ENCODE data around the gene IL12RB2.

Gene IL12RB2

DNA sequence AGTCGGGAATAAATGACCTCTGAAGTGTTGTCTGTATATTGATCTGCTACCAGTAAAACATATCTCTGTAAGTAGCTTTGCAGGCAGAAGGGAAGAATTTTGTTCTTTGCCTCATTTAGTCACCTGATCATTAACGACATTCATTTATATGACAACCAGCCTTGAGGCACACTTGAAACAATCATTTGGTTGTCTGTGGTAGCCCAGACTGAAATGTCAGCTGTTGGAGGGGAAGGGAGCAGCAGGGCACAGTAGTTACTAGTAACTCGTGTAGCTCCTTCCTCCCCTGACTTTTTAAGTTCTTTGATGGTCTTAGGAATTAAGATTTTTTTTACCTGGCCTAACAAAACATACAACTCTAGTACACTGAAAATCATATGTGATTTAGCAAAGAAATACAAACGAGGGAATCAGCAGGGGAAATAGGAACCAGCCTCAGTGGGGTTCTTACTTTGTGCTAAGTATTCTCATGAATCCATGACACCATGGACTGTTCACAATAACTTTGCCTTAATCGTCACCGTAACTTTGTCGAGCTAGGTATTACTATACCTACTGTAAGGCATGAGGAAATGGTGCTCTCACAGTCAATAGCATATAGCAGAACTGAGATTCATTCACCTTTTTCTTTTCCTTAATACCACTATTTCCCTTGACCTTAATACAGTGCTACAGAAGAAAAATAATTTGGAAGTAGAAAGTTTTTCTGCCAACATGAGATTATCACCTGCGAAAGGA, 6.4 kb downstream of the IL12RB2 start:
- no peak for DNase-seq

DNA sequence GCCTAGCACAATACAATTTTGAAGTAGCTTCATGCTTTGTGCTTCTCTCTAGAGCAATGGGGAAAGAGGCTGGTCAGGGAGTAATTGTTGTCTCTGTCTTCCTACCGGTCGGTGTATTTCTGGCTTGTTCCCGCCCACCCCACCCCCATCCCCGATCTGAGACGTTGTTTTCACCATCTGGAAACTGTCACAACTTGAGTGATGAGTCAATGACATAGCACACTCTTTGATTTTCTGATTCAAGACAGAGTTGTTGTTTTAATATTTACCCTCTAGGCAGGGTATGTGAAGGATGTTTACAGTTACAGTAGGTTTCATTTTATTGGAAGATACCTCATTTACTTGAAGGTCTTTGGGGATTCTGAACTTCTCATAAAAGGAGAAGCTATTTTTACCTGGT, 7.0 kb downstream of the IL12RB2 start:
- peak in 1 of 2 experiments; percentile 7 for DNase-seq

DNA sequence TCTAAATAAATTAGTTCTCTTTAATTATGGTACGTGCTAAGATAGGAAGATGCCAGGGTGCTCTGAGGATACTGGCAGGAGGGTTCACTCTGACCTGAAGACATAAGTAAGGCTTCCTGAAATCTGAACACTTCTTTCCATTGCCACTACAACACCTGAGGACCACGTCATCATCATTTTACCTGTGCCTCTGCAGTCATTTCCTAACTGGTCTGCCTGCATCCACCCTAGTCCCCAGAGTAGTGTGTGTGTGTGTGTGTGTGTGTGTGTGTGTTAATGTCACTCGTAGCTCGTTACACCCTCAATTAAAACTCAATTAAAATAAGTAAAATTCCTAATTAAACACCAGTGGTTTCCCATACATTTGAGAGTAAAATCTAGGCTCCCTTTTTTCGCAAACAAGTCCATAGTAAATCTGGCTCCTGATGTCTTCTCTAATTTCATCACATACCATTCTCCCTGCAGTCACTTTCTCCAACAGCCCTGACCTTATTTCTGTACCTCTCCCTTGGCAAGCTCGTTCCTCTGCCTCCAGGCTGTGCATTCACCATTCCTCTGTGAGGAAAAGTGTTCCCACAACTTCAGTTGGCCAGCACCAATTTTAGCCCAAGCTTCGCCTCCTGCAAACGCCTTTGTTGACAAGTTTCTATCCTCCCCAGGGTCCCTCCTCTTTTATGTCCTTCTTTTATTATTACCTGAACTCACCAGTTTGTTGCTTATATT, 8.7 kb downstream of the IL12RB2 start:
- DNase-seq = no peak

DNA sequence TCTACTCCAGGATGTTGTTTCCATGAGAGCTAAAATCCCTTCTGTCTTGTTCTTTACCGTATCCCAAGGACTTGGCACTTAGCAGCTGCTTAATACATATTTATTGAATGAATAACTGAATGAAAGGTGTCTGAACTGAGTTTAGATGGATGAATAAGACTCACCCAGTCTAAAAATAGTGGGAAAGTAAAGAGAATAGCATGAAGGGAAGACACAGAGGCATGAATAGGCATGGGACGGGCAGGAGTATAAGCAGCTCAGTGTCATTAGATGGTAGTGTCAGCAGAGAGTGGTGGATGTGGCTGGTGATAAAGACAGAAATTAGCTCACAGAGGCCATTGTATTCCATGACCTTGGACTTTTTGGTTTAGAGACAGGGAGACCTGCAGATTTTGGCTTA, 9.2 kb downstream of the IL12RB2 start:
- DNase-seq = no peak

DNA sequence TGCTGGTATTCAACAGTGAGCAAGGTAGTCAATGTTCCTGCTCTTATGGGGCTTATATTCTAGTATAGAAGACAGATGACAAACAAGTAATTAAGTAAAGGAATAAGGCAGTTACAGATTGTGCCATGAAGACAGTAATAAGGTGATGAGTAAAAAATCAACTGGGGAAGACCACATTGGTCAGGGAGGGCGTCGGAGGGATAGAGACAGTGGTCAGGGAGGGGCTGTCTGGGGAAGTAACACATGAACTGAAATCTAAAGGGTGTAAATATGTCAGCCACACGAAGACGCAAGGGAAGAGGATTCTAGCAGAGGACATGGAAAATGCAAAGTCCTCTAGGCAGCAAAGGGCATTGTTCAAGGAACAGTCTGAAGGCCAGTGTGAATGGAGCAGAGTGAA, 10.1 kb downstream of the IL12RB2 start:
- DNase-seq = no peak

DNA sequence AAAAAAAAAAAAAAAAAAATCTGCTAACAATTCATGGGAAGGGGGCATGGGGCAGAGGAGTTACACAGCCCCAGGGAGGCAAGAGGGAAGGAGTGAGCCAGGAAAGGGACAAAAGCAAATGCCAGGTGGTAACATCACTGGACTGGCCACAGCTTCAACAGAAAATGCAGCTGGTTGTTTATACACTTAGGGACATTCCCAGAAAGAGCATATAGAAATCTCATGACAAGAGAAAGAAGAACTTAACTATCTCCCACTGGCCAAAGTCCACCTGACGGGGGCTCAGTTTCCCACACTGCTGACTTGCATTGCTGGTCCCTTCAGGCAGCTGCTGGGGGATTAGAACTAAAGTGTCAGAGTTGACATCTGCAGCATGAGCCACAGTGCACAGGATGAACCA, 14.8 kb downstream of the IL12RB2 start:
- DNase-seq = no peak

DNA sequence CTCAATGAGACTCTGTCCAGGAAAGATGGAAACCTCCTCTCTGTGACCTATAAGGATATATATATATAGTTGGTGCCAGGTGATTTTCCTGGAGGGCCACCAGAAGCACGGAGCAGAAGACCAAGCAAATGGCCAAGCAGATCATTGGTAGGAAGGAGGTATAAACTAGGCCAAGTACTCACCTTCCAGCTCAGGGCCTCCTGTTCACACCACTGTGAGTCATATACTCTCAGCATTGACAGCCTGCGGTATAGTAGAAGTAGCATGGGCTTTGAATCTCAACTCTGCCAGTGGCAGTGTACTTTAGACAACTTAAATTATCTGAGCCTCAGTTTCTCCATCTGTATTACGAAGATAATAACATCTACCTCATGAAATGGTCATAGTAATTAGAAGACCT, 15.4 kb downstream of the IL12RB2 start:
- no peak for DNase-seq

DNA sequence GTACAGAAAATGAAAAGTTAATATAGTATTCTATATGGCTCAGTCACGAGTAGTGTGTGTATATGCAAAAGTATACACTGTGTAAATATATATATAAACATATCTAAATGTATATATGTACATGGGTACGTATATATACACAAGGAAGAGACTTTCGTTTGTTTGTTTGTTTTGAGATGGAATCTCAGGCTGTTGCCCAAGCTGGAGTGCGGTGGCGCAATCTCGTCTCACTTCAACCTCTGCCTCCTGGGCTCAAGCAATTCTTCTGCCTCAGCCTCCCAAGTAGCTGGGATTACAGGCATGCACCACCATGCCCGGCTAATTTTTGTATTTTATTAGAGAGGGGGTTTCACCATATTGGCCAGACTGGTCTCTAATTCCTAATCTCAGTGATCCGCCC, 16.4 kb downstream of the IL12RB2 start:
- no peak for DNase-seq

DNA sequence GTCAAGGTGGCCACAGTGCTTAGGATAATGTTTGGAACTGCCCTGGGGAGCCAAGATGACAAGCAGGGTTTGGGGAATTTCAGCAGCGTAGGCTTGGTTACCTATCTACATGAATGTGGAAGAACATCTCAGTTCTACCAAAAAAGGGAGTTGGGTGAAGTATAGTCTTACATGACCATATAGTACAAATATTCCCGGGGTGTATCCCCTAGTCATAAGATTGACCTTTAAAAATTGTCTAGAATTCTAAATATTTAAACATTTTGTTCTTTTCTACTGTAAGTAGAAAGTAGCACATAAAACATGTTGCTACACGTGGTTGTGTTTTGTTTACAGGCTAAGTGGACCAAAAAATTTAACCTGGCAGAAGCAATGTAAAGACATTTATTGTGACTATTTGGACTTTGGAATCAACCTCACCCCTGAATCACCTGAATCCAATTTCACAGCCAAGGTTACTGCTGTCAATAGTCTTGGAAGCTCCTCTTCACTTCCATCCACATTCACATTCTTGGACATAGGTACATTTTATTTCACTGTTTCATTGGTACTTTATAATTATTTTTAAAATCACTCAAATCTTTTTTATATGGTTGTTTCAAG, 20.3 kb downstream of the IL12RB2 start:
- no peak for DNase-seq

DNA sequence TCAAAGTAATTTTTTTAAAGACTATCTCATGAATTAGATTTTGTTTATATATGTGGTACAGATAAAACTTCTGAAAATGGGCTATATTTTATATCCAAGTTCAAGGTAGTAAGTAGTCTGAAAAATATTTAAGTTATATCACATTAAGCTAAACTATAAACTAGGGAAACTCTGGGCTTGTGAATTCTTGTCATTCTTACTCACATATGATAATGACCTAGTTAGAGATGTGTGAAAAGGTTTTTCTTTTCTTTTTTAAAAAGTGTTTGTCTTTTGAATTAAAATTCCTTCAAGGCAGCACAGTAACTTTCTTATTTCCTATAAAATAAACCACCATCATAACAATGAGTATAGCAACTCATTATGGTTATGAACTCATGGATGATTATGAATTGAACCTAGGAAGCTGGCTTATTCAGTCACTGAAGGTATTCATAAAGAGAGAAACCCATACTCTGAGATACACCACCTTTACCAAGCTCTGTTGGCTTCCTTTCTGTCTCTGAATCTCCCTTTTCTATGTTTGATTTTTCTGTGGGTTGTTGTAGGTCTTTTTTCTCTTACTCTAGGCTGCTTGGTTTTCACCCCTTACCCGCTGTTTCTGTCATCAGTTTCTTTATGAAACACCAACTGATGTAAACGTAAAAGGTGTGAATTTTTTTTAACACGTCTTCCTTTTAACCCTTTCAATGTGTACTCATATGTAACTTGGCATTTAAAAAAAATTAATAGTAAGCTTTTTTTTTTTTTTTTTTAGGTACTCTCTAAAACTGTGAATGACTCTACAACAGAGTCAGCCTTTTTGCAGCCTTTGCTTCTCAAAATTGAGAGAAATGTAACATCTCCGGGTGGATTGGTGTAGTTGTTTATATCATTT, 25.2 kb downstream of the IL12RB2 start:
- DNase-seq = no peak

DNA sequence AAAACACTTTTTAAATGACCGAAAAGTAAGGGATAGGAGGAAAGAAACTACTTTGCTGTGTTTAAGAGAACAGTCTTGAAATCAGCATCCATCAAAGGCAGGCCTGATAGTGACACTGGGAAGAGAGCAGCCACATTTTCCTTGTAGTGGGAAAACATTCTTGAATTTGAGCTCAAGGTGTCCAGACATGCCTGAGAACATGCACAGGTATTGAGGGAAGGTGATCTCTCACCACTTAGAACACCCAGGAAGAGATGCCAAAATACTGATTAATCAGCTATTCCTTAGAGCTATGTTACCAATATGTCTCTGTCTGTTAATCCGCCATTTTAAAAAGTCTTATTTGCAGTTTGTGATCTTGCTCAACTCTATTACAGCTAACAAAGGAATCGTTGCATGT, 25.9 kb downstream of the IL12RB2 start:
- no peak for DNase-seq

DNA sequence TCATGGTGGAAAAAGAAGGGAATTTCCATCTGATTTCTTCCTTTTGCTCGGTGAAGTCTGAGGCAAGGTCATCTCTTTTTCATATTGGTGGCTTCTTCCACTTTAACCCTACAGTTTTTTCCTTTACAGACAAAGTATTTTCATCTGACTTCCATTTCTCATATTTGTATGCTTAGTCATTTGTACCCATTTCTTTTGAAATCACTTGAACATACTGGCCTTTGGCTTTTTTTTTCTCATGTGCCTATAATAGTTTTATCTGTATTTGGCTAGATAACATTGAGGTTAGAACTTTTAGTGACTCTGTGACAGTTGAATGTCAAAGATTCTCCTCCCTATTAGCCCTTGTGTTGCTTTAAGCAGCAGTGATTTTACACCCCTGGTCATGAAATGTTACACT, 27.7 kb downstream of the IL12RB2 start:
- no peak for DNase-seq

DNA sequence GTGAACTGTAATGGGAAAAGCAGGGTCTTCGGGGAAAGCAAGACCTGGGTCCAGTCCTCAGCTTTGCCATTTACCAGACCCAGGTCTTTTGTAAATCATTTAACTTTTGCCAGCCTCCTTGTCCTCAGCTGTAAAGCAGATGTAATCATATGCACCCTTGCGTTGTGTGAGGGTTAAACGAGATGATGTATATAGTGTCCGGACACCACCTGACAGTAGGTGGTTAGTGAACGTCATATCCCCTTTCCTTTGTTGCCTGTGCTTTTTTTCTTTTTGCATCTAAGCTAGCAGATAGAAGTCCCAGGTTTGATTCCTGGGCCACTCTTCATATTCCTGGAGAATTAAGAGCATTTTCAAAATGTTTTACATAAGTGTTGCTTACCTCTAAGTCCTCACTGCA, 28.5 kb downstream of the IL12RB2 start:
- DNase-seq = no peak

DNA sequence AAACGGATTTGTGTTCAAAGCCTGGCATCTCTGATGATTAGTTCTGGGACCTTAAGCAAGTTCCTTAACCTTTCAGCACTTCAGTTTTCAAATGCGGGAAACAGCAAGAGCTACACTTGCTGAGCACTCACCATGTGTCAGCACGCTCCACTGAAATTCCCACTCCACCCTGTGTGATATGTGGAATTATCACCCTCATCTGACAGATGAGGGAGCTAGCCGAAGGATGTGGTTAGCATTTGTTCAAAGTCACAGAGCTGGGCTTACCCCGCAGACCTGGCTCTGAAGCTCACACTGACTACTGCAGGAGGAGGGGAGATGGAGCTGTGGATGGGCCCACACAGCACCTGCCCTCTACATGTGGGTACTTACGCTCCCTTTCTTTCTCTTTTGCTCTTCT, 29.1 kb downstream of the IL12RB2 start:
- DNase-seq = no peak

DNA sequence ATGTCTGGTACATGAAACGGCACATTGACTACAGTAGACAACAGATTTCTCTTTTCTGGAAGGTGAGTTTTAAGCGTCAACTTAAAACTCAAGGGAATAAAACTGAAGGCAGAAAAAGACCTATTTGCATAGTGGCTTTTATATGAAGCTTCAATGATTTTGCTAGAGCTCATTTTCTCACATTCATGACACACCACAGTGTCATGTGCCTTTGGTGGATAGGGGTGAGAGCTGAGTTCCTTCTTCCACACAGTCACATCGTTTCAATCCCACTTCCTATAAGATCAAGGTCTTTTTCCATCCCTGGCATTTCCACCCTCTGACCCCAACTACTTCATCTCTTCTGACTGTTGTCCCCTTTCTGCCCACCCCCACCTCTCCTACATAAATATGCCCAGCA, 31.0 kb downstream of the IL12RB2 start:
- DNase-seq = no peak

DNA sequence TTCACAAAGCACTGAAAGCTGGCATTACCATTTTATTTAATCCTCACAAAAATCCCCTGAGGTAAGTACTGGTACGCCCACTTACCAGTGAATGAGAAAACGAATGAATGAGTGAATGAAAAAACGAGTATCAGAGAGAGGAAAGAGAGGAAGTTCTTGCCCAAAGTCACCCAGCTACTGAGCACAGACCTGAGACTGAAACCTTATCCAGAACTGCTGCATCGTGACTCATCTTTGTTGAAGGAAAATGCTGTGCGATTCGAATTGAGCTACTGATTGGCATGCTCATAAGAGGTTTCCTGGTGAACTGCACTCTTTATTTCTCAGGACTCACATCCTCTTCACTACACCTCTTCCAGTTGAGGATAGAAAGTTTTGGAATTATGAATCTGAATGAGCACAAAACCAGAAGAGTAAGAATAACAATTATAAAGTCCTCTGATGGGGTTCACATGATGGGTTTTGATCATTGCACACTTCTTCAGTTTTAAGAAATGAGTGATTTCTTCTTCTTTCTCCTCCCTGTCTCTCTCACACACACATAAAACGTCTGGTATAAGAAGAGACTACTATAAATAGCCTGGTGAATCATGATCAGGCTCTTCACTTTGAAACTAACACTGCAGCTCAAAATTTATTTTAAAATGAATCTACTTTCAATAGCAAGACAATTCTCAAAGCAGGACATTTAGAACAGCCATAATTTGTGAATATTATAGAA, 32.1 kb downstream of the IL12RB2 start:
- DNase-seq = peak in 1 of 2 experiments; percentile 16

DNA sequence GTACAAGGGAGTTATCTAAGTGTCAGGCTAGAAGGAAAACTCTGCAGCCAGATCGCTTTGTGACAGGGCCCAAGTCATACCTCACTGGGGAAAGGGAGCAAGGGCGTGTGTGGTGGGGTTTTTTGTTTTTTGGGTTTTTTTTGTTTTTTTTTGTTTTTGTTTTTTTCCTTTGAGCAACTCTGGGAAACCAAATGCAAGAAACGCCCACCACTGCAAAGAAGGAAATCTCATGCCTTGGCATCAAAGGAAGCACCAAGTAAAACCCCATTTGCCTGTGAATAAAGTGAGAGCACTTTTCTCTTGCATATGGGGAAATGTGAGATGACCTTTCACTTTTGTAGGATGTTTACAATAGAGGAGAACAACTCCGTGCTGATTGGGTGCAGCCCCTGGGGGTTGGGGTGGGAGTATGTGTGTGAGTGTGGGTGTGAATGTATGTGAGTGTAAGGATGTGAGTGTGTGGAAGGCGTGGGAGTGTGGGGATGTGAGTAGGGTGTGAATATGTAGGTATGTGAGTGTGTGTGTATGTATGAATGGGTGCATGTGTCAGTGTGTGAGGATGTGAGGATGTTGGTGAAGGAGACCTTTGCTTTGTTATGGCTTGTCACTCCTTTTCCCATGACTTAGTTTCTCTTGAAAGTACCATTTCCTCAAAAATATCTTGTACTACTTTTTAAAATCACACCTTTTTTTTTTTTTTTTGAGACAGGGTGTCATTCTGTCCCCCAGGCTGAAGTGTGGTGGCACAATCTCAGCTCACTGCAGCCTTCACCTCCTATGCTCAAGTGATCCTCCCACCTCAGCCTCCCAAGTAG, 34.6 kb downstream of the IL12RB2 start:
- DNase-seq = peak; percentile 34 to 50

DNA sequence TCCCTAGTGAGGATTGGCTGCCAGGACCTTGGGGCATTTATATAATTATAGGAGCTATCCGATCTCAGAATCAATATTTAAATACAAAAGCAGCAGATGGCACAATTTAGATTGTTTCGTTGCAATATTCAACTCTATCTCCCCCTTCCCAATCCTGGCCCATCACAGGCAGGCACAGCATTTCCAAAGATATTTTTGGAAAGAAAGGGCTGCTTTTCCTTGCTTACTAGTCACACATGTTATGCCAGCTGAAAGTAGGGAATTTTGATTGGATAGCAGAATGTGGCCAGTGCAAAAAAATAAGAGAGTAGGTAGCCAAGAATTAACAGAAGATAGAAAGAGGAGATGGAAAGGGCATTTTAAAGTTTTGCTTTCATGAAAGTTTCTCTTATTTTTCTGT, 37.9 kb downstream of the IL12RB2 start:
- DNase-seq = no peak

DNA sequence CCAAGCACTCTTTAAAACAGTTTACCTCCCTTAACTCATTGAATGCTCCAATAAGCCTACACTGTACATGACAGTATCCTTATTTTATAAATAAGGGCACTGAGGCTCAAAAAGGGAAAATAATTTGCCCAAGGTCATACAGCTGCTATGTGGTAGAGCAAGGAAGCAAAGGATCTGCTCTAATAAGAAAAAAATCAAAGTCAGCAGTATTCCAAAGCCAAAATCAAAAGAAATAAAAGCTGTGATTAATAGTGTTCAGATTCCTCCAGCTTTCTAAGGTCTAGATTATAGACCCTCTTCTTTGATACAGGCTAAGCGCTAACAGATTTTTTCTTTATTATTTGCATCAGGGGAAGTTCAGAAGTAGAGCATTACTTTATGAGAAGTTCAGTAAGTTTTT, 39.3 kb downstream of the IL12RB2 start:
- no peak for DNase-seq

DNA sequence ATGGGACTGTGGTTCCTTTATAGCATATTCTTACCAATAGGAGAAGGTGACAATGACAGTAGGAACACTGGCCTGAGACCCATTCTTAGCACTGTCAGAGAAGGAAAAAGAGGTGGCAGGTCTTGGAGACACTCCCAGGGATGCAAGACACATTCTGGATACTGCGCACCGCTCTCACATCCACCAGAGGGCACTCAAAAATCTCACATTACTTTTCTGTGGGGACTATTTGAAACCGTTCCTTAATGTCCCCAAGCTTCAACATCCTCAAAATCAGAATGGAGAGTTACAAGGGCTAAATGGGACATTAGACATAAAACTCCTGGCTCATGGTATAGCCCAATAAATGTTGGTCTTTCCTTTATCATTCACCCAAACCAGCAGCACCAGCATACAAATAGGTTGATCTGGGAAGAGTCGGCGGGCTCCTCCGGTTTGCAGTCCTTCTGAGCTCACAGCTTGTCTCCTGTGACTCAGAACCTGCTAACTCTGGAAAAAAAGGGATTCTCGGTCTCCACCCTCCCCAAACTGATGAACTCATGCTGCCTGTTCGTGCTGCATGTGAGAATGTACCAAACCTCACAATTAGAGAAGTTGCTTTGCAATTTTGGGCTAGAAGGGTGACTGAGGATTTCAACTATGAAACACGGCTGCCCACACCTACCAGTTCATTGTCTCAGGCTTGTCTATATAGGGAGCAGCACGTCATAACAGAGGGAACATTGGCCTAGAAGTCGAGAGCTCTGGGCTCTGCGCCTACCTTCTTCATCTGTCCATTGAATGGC, 40.2 kb downstream of the IL12RB2 start:
- DNase-seq = no peak

All from stimulated activated CD4-positive, alpha-beta T cell treated with anti-CD3 and anti-CD28 coated beads, Interleukin-4, amount 100 ng/mL, for 4 hours (primary cell).